Cerebellar nuclear complex (tissue), 1 donor: ENCODE results near the gene MUC5B.
"Not testable (repeated sequence)": the region's sequence is repeated elsewhere in the genome, so short reads cannot be mapped to it uniquely, and the experiment has no call there.

ENCODE experiments used
- DNase-seq, 2 experiments: peaks; one replicate each; lab custom pipeline; 2025; lab: John Stamatoyannopoulos, UW

MUC5B gene

DNA sequence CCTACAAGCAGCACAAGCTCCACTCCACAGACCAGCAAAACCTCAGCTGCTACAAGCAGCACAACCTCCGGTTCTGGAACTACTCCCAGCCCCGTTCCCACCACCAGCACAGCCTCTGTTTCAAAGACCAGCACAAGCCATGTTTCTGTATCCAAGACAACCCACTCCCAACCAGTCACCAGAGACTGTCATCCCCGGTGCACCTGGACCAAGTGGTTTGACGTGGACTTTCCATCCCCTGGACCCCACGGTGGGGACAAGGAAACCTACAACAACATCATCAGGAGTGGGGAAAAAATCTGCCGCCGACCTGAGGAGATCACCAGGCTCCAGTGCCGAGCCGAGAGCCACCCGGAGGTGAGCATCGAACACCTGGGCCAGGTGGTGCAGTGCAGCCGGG, 33.0 kb upstream of the MUC5B start:
- DNase-seq: not testable (repeated sequence)

- not testable (repeated sequence) for DNase-seq
Measured at GRCh38 chr11:1191786-1192470, 30.9 kb upstream of the MUC5B start.

DNA sequence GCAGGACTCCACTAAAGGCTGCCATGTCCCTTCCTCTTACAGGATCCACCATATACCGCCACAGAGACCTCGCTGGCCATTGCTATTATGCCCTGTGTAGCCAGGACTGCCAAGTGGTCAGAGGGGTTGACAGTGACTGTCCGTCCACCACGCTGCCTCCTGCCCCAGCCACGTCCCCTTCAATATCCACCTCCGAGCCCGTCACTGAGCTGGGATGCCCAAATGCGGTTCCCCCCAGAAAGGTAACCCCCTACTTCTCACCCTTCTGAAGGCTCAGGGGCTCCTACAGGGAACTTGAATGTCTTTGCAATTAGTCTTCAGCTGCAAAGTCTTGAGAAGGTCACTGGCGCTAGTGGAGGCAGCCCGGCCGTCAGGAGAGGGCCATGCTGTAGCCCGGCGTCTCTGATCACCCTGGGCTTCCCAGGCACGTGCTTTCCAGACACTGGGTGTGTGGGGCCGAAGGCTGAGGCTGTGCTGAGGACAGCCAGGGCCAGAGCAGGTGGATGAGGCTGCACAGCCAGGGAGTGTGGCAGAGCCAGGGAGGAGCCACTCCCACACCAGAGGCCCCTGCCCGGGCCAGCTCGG, 30.0 kb upstream of the MUC5B start:
- DNase-seq: no peak

DNA sequence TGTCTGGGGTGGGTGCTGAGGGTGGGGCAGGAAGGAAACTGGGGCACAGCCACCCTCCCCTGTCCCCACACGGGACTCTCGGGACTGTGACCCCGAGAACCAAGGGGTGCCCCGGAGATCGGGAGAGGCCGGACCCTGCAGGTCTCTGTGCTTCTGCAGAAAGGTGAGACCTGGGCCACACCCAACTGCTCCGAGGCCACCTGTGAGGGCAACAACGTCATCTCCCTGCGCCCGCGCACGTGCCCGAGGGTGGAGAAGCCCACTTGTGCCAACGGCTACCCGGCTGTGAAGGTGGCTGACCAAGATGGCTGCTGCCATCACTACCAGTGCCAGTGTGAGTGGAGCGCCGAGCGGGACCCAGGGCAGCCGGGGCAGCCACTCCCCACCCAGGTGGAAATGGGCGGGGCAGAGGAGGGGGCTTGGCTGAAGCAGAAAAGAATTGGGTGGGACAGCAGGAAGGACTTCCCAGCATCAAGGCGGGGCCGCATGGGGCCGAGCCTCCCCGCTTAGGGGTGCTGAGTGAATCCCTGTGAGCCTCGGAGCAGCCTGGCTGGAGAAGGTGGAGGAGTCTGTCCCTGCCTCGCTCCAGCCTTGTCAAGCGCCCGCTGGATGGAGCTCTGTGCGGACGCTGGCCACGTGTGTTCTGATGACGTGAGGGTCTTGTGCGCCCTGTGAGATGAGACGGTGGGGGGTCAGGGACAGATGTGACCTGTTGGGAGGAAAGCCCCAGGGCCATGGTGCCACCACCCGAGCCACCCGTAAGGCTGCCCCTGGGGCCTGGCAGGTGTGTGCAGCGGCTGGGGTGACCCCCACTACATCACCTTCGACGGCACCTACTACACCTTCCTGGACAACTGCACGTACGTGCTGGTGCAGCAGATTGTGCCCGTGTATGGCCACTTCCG, 29.3 kb upstream of the MUC5B start:
- DNase-seq: no peak

DNA sequence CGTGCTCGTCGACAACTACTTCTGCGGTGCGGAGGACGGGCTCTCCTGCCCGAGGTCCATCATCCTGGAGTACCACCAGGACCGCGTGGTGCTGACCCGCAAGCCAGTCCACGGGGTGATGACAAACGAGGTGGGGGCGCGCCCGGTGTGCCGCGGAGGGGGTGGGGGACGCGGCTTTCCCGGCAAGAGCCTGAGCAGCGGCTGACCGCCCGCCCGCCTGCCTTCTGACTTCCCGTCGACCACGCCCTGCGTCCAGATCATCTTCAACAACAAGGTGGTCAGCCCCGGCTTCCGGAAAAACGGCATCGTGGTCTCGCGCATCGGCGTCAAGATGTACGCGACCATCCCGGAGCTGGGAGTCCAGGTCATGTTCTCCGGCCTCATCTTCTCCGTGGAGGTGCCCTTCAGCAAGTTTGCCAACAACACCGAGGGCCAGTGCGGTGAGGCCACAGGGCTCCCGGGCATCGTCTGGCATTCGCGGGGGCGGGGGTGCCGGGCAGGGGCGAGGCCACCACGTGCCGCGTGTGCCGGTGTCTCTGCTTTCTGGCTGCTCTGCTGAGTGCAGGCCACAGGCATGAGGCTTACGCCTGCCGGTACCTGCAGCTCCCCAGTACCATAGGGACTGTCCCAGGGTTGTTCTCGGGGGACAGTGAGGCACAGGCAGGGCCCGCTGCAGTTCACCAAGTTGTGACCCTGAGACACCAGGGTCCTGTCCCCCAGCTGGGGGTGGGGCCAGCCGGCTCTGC, 28.5 kb upstream of the MUC5B start:
- DNase-seq: no peak

- DNase-seq: no peak
Measured at GRCh38 chr11:1194977-1195681, 27.7 kb upstream of the MUC5B start.

- no peak for DNase-seq
Measured at GRCh38 chr11:1195682-1196515, 27.0 kb upstream of the MUC5B start.

DNA sequence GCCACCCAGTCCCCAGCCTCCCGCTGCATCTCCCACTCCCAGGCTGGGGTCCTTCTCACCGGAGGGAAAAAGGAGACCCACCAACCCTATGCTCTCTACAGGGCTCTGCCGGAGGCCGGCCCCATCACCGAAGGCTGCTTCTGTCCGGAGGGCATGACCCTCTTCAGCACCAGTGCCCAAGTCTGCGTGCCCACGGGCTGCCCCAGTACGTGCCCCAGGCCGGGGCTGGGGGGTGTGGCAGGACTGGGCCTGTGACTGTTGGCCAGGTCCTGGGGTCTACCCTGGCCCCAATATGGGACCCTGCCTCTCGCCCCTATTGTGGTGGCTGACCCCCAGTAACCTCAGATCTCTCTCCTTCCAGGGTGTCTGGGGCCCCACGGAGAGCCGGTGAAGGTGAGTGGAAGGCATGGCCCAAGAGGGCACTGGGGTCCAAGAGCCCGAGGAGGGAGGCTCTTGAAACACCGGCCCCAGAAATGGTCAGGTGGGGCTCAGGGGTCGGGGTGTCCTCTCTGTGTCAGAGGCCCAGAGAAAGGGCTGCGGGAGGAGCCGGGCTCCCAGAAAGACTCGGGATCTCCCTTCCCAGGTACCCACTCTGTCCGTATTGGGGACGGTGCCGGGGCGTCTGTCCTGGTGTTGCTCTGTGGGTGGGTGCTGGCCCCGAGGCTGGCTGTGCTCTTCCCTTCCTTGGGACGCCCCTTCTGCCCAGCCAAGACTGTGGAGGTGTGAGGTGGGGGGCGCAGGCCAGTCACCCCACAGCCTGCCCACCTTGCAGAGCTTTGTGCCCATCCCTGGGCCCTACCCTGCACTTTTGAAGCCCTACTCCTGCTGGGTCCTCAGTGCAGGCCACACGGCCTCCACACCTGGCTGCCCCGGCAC, 26.1 kb upstream of the MUC5B start:
- no peak for DNase-seq

DNA sequence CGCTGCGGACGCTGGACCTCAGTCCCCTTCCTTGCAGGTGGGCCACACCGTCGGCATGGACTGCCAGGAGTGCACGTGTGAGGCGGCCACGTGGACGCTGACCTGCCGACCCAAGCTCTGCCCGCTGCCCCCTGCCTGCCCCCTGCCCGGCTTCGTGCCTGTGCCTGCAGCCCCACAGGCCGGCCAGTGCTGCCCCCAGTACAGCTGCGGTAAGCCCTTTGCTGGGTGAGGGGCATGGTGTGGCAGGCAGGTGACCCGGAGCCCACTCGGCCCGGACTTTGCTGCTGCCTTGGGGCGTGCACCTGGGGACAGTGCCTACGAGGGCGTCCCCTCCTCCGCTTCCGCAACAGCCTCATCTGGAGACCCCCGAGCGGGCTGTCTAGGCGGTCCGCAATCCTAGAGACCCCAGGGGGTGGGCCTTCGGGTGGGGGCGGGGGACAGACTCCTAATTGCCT, 25.4 kb upstream of the MUC5B start:
- DNase-seq: no peak

DNA sequence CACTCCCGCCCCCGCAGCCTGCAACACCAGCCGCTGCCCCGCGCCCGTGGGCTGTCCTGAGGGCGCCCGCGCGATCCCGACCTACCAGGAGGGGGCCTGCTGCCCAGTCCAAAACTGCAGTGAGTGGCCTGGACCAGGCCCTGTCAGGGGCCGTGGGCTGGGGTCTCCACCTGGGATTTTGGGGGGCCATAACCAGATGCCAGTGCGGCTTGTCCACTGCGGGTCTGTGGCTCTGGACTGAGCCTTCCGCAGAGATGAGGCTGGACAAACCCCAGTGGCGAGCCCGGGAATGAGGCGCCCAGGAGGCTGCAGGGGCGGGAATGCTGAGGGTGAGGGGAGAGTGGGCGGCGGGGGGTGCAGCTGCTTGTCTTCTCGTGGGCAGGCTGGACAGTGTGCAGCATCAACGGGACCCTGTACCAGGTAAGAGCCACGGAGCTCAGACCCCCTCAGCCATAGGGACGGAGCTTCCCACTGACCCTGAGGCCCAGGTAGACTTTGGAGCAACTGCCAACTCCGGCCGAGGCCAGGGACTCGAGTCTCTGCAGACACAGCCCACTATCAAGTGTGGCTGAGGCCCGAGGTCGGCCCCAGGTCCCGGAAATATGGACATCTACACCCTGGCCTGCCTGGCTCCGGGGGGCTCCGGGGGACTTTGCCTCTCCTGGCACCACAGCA, 24.8 kb upstream of the MUC5B start:
- DNase-seq: no peak

DNA sequence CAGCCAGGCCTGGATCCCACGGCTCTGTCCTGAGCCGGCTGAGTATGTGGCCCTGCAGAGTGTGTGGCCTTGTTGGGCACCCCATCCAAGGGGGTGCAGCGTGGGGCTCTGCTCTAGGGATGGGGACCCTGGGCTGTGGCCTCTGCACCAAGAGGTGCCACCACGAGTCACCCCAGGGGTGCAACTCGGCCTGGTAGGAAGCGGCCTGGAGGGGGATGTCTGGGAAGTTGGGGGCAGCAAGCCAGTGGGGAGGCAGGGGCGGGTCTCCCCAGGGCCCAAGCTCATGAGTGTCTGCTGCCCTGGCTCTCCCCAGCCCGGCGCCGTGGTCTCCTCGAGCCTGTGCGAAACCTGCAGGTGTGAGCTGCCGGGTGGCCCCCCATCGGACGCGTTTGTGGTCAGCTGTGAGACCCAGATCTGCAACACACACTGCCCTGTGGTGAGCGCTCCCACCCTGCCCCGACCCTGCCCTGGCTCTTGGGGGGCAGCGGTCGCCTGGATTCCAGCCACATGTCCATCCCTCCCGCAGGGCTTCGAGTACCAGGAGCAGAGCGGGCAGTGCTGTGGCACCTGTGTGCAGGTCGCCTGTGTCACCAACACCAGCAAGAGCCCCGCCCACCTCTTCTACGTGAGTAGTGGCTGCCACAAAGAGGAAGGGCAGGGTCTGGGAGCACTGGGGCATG, 24.2 kb upstream of the MUC5B start:
- DNase-seq: no peak

- no peak for DNase-seq
Measured at GRCh38 chr11:1199241-1199750, 23.6 kb upstream of the MUC5B start.

GRCh38 chr11:1199751-1200610, 22.9 kb upstream of the MUC5B start:
- no peak for DNase-seq

DNA sequence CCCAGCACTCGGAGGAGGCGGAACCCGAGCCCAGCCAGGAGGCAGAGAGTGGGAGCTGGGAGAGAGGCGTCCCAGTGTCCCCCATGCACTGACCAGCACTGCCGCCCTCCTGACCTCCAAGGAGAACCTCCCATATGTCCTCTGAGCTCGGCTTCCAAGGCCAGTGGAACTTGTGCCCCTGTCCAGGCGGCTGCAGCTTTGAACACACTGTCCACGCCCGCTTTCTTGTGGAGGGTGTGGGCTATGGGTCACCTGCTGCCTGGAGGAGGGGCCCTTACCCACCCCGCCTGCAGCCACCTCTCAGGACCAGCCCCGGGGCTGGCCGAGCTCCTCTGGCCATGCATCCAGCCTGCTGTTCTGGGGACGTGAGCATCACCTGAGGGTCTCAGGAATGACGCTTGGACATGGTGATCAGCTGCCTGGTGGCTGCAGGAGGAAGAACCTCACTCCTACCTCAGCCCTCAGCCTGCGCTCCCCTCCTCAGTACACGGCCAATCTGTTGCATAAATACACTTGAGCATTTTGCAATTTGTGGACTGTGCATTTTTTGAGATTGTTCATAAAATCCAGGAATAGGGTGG, 22.2 kb upstream of the MUC5B start:
- DNase-seq: no peak

GRCh38 chr11:1201395-1202153, 21.3 kb upstream of the MUC5B start:
- DNase-seq: no peak

DNA sequence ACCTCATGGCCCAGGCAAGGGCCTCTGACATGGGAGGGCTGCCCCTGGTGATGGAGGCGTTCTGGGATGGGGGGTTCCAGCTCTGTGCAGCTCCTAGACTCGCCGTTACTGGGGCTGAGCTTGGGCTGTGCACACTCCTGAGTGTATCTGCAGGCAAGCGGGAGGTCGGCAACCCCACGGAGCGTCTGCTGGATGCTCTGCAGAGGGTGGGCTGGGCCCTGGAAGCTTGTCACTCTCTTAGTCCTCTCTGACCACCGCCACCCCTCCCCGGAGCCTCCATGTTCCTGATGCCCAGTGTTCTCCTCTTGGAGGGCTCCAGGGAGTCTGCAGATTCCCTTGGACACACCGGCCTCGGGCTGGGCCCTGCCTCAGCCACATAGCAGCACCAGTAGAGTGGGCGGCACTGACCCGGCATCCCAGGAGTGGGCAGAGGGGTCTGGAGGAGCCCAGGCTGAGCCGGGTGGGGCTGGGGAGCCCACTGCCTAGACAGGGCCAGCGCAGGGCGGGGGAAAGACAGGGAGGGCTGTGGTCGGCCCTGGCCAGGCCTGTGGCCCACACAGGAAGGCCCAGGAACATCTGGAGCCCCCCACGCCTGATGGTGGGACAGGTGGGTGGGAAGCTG, 20.6 kb upstream of the MUC5B start:
- no peak for DNase-seq
